ENCODE measurements around the gene SERPINC1.

- TF ChIP-seq CTCF (IDR thresholded peaks at IDR 0.05) (no peak), POLR2AphosphoS5 (IDR thresholded peaks at IDR 0.05) (no peak), POLR2A (IDR thresholded peaks at IDR 0.05) (no peak), EP300 (IDR thresholded peaks at IDR 0.05) (no peak)
Measured at GRCh38 chr1:173869021-173869359, 48.1 kb downstream of the SERPINC1 start.

Measured in suprapubic skin (tissue), 4 donors.